ENCODE measurements around the gene ARHGEF7. TPM values are rescaled to one million over a fixed set of nuclear protein-coding genes. Genes with fewer than 3 reads are reported as not detected.

Gene ARHGEF7
- polyA plus RNA-seq, 3 donors from 2014 or later = 7.8 to 16.4 (median 7.9) TPM

DNA sequence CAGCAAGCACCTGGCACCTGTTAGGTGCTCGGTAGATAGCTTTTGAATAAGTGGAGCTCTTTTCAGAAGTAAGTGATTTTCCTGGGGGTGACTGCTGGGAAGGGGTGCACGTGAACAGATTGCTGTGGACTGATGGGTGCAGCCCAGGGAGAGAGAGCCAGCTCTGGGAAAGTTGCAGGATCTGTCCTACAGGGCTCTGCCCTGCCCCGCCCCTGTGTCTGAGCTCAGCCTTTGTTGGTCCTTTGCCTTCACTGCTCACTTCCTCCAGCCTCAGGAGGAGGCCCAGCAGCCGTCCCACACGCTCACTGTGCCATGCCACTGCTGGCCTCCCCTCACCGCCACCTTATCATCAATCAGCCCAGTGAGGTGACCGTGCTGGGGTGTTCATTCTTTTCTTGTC lies 171.6 kb downstream of the ARHGEF7 start:
- Mint-ChIP-seq H3K36me3 (peaks cover 26 to 57% (median 48%) of the 10 kb centered on the region in 3 donors), H3K9me3 (no peaks in the 10 kb centered on the region), H3K27me3 (ENCODE audit: low read depth in 3 of 3) (peaks cover 0 to 2% (median 0%) of the 10 kb centered on the region in 3 donors), H3K4me3 (no peak overlapping the region), H3K4me1 (no peaks in the 10 kb centered on the region), H3K27ac (no peak overlapping the region)
- no peak for DNase-seq

DNA sequence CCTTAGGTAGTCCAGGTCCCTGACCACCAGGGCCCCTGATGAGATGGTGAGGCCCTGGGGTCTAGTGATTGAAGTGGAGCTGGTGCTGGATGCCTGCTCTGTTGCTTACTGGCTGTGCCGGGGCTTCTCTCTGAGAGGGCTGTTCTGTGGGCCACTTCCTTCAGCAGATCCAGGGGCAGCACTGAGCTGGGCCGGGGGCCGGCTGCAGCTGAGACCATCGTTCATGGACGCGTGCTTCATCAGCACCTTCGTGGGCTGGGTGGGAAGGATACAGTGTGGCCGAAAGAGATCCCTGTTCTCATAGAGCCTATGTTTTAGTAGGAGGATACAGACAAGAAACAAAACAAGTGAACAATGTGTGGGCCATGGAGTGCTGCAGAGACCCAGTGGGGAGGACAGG lies 172.1 kb downstream of the ARHGEF7 start:
- Mint-ChIP-seq H3K27ac (no peak overlapping the region), H3K9me3 (no peaks in the 10 kb centered on the region), H3K36me3 (peaks cover 30 to 61% (median 51%) of the 10 kb centered on the region in 3 donors), H3K4me3 (no peak overlapping the region), H3K27me3 (ENCODE audit: low read depth in 3 of 3) (peaks cover 0 to 2% (median 0%) of the 10 kb centered on the region in 3 donors), H3K4me1 (no peaks in the 10 kb centered on the region)
- DNase-seq = no peak

DNA sequence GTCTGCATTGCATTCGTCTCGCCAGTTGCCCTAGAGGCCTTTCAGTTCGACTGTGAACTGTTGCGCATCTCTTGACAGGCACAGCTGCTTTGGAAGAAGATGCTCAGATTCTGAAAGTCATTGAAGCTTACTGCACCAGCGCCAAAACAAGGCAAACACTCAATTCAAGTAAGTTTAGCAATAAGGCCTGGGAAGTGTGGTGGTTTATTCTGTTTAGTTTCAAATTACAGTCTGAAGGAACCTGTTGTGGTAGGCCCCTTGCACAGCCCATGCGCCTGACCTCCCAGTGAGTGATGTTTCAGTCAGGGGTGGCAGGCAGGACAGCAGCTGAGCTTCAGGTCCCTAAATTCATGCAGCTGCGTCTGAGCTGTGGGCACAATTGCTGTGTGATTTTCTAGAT lies 173.2 kb downstream of the ARHGEF7 start:
- Mint-ChIP-seq H3K36me3 (peaks cover 35 to 66% (median 56%) of the 10 kb centered on the region in 3 donors), H3K9me3 (no peaks in the 10 kb centered on the region), H3K4me3 (no peak overlapping the region), H3K27me3 (ENCODE audit: low read depth in 3 of 3) (peaks cover 0 to 2% (median 0%) of the 10 kb centered on the region in 3 donors), H3K27ac (no peak overlapping the region), H3K4me1 (no peaks in the 10 kb centered on the region)
- no peak for DNase-seq

GRCh38 chr13:111289251-111289650 lies 174.1 kb downstream of the ARHGEF7 start:
- no peaks in the 10 kb centered on the region for H3K9me3 Mint-ChIP-seq
- no peak overlapping the region for H3K4me3 Mint-ChIP-seq
- no peak for DNase-seq
- H3K27ac Mint-ChIP-seq = no peak overlapping the region
- H3K36me3 Mint-ChIP-seq = peaks cover 34 to 66% (median 49%) of the 10 kb centered on the region in 3 donors
- no peaks in the 10 kb centered on the region for H3K27me3 Mint-ChIP-seq (ENCODE audit: low read depth in 3 of 3)
- peaks cover 0 to 6% of the 10 kb centered on the region in 2 donors for H3K4me1 Mint-ChIP-seq

DNA sequence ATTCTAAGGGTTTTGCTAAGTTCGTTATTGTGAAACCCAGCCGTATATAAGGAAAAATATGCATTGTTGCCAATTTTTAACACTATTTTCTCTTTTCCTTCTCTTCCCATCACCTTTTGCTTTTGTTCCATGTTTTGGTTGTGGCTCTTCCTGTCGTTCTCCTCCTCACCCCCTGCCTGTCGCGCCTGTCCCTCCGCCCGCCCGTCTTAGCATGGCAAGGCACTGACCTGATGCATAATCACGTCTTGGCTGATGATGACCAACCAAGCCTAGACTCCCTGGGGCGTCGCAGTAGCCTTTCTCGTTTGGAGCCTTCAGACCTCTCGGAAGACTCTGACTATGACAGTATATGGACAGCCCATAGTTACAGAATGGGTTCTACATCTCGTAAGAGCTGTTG lies 176.8 kb downstream of the ARHGEF7 start:
- Mint-ChIP-seq H3K36me3 (peaks cover 33 to 62% (median 34%) of the 10 kb centered on the region in 3 donors), H3K27me3 (ENCODE audit: low read depth in 3 of 3) (peaks cover 0 to 2% (median 0%) of the 10 kb centered on the region in 3 donors), H3K9me3 (no peaks in the 10 kb centered on the region), H3K4me1 (peaks cover 20 to 29% of the 10 kb centered on the region in 2 donors), H3K4me3 (no peak overlapping the region), H3K27ac (no peak overlapping the region)
- DNase-seq = no peak

DNA sequence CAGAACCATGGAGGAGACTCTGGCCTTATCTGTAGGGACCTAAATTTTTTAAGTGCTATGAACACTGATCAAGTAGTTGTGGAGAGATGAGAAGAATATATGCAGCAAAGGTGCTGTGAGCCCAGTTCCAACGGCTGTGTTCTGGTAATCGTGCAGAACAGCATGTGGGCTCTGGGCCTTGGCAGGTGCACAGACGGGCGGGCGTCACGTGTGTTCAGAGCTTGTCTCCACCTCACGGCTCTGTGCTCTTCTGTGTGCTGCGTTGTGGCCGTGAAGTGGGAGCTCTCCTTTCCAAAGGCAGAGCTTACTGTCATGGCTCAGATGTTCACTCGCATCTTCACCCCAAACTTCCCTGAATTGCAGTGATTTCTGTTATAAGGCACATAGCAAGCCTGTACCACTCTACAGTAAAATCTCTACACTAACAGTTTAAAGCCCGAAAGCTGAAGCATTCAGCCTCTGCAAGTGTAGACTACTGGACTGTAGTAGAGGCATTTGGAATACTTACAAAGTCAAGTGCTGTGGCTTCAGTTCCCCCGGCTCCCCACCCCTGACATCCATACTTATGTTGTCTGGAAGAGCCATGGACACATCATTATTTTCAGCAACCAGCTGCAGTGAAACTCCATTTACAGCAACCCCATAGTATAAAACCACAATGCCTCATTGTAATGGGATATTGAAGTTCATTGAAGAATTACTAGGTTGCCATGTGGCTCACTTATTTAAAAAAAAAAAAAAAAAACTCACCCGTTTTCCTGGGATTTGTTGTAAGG lies 177.8 kb downstream of the ARHGEF7 start:
- Mint-ChIP-seq H3K4me1 (peaks cover 24 to 38% of the 10 kb centered on the region in 2 donors), H3K27me3 (ENCODE audit: low read depth in 3 of 3) (peaks cover 0 to 2% (median 0%) of the 10 kb centered on the region in 3 donors), H3K4me3 (no peak overlapping the region), H3K9me3 (no peaks in the 10 kb centered on the region), H3K36me3 (peaks cover 30 to 64% (median 39%) of the 10 kb centered on the region in 3 donors), H3K27ac (no peak overlapping the region)
- DNase-seq = no peak

DNA sequence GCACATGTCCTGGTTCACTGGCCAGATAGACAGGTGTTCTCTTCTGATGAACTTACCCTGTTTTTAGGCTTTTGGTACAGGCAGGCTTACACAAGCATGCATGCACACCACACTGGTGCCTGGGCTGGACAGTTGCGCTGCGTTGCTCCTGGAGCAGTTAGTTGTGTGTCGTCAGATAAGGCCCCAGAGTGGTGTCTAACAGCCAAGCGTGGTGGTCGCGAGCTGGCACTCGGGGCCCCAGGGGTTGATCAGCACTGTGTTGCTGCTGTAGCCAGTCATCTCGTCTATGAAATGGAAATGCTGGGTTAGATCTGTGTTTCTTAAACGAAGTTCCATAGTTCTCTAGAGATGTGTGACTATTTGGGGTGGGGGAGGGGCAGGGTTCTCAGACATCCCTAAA lies 180.8 kb downstream of the ARHGEF7 start:
- Mint-ChIP-seq H3K9me3 (no peaks in the 10 kb centered on the region), H3K27me3 (ENCODE audit: low read depth in 3 of 3) (peaks cover 0 to 2% (median 0%) of the 10 kb centered on the region in 3 donors), H3K36me3 (peaks cover 30 to 54% (median 47%) of the 10 kb centered on the region in 3 donors), H3K4me3 (peak overlapping the region in 3 of 5 donors; percentile 6 to 47 (median 15)), H3K4me1 (peaks cover 24 to 38% of the 10 kb centered on the region in 2 donors), H3K27ac (peak overlapping the region in 2 of 6 donors; percentile 12 to 19)
- no peak for DNase-seq

DNA sequence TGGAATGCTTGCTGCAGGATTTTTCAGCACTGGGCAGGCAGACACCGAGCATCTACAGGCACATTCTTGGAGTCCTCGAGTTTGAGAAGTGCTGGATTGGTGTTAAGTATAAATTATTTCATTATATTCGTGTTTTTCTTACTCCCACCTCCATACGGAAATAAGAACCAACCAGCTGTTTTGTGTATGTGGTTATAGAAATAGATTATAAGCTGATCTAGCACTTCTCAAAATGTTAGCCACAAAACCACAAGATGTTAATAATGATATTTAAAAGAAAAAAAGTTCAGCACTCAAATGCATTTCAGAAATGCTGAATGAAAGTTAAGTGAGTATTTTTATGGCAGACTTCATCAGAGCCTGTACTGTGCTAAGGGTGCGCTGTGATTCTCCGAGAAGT lies 181.3 kb downstream of the ARHGEF7 start:
- Mint-ChIP-seq H3K27me3 (ENCODE audit: low read depth in 3 of 3) (peaks cover 0 to 2% (median 0%) of the 10 kb centered on the region in 3 donors), H3K9me3 (no peaks in the 10 kb centered on the region), H3K4me1 (peaks cover 24 to 38% of the 10 kb centered on the region in 2 donors), H3K36me3 (peaks cover 29 to 53% (median 48%) of the 10 kb centered on the region in 3 donors), H3K27ac (peak overlapping the region in 1 of 6 donors; percentile 31), H3K4me3 (peak overlapping the region in 1 of 5 donors; percentile 24)
- DNase-seq = peak; percentile 3 to 12 (median 5)

DNA sequence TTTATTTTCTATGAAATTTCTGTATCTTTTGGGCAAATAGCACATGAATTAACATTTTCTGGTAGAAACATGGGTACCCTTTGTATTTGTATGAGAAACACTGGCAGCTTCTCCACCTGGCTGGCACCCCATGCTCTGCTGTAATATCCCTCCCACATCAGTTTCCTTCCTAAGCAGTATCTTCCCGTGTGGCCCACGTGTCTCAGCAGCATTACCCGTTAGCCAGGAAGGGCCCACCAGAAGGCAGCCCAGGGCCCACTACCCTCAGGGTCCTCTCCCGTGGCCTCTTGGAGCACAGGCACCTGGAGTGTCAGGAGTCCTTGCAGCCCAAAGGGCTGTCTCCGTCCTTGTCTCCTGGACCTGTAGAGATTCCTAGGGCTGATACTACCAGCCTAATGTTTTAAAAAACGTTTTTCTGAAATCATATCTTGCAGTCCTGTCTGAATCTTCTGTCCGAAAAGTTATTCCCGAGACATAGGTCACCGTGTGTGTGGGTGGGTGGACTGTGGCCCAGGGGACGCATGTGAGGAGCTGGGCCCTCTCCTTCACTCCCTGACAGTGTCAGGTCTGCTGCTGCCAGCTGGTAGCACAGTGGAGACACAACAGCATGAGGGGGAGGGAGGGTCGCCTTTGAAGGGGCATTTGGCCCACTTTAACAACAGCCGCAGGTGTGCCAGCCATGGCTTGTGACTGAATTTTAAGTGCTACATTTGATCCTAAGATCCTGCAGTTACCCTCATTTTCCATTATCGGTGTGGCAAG lies 183.3 kb downstream of the ARHGEF7 start:
- Mint-ChIP-seq H3K9me3 (no peaks in the 10 kb centered on the region), H3K4me3 (no peak overlapping the region), H3K4me1 (peaks cover 26 to 40% of the 10 kb centered on the region in 2 donors), H3K27me3 (ENCODE audit: low read depth in 3 of 3) (peaks cover 0 to 2% (median 0%) of the 10 kb centered on the region in 3 donors), H3K36me3 (peaks cover 23 to 52% (median 38%) of the 10 kb centered on the region in 3 donors), H3K27ac (peak overlapping the region in 1 of 6 donors; percentile 53)
- DNase-seq = no peak

DNA sequence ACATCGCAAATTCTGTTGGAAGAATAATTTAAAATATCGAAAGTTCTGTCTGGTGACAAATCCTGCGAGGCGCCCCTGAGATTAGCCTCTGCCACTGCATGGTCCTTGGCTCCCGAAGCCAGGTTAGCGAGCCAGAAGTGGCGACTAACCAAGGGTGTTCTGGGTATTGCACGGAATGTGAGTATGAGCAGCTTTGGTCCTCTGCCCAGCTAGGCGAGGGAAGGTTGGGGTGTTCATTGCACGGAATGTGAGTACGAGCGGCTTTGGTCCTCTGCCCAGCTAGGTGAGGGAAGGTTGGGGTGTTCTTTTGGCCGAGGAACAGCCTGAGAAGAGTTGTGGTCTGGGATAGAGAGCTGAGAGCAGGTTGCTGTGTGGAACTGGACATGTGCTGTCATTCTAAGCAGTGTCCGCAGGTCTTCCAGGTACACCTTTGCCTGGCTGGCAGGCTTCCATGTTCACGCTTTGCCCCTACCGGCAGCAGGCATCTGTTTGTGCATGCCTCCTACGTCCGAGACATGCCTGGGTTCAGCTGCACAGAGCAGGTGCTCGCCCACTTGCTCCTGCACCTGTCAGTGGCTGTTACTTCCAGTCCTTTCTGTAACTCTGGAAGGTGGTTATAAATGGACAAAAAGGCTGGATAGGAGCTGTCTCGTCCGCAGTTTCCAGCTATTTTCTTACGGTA lies 187.1 kb downstream of the ARHGEF7 start:
- H3K9me3 Mint-ChIP-seq = no peaks in the 10 kb centered on the region
- DNase-seq = no peak
- no peak overlapping the region for H3K27ac Mint-ChIP-seq
- peaks cover 24 to 39% of the 10 kb centered on the region in 2 donors for H3K4me1 Mint-ChIP-seq
- H3K36me3 Mint-ChIP-seq = peaks cover 49 to 66% (median 53%) of the 10 kb centered on the region in 3 donors
- H3K4me3 Mint-ChIP-seq = no peak overlapping the region
- H3K27me3 Mint-ChIP-seq (ENCODE audit: low read depth in 3 of 3) = peaks cover 0 to 3% (median 2%) of the 10 kb centered on the region in 3 donors

GRCh38 chr13:111303559-111303958 lies 188.4 kb downstream of the ARHGEF7 start:
- no peaks in the 10 kb centered on the region for H3K9me3 Mint-ChIP-seq
- peaks cover 44 to 67% (median 49%) of the 10 kb centered on the region in 3 donors for H3K36me3 Mint-ChIP-seq
- H3K27me3 Mint-ChIP-seq (ENCODE audit: low read depth in 3 of 3) = peaks cover 2 to 3% (median 3%) of the 10 kb centered on the region in 3 donors
- H3K4me1 Mint-ChIP-seq = peaks cover 22 to 33% of the 10 kb centered on the region in 2 donors
- DNase-seq = no peak
- H3K4me3 Mint-ChIP-seq = peak overlapping the region in 1 of 5 donors; percentile 88
- peak overlapping the region in 3 of 6 donors; percentile 32 to 75 (median 61) for H3K27ac Mint-ChIP-seq

GRCh38 chr13:111304041-111304544 lies 189.0 kb downstream of the ARHGEF7 start:
- H3K27ac Mint-ChIP-seq = peak overlapping the region; percentile 72 to 86 (median 80)
- peak overlapping the region; percentile 9 to 88 (median 76) for H3K4me3 Mint-ChIP-seq
- H3K36me3 Mint-ChIP-seq = peaks cover 46 to 71% (median 52%) of the 10 kb centered on the region in 3 donors
- peaks cover 22 to 33% of the 10 kb centered on the region in 2 donors for H3K4me1 Mint-ChIP-seq
- H3K27me3 Mint-ChIP-seq (ENCODE audit: low read depth in 3 of 3) = peaks cover 2 to 3% (median 3%) of the 10 kb centered on the region in 3 donors
- peak; percentile 14 to 25 (median 18) for DNase-seq
- H3K9me3 Mint-ChIP-seq = no peaks in the 10 kb centered on the region
